HCT116 (cell line): Measurements from ENCODE around the gene CAMK1D. TPM values are rescaled to one million over a fixed set of nuclear protein-coding genes. Genes with fewer than 3 reads are reported as not detected.

ENCODE experiments used
- ATAC-seq: fragments of 200-7000 bp; cut with Tn5 transposase; 2 replicates; pipeline ENCODE4 v1.9.1; 2020; ENCODE audit warnings: mild to moderate bottlenecking, moderate library complexity
- BruUV-seq: library from RNA; stranded (reverse); fragments of 400-500 nt; replicated peaks from 2 replicates; lab custom pipeline; 2021; lab: Mats Ljungman, UMichigan
- CTCF ChIA-PET: fragments of 300-600 bp; sonication (Branson Sonifier 250); formaldehyde crosslinking; loops from one replicate; lab custom pipeline; 2021; ENCODE audit warnings: antibody characterized with exemption; lab: Charles Lee
- POLR2A ChIA-PET: fragments of 300-600, 350-600 bp; sonication (Branson Sonifier 250); formaldehyde crosslinking; loops from one replicate; lab custom pipeline; 2021; ENCODE audit warnings: antibody characterized with exemption; lab: Charles Lee
- RAD21 ChIA-PET, 2 experiments: fragments of 300-600 bp; sonication (Branson Sonifier 250); formaldehyde crosslinking; loops; one replicate each; lab custom pipeline; 2023; ENCODE audit warnings: low total read pairs in 2 of 2; ENCODE audit not compliant: uncharacterized antibody in 2 of 2, unreplicated experiment in 2 of 2, low non-redundant PET in 1 of 2; lab: Charles Lee
- DNase-seq: peaks from one replicate; pipeline ENCODE4 v3.0.0-alpha.2; 2010; ENCODE audit warnings: low read depth, low spot score
- H2AFZ ChIP-seq: fragments of 200-600 bp; shearing (Covaris generic), sonication (generic); 2 replicates; pipeline ENCODE4 v1.6.1; 2017; ENCODE audit warnings: low read depth, mixed run types, mixed read lengths, antibody characterized with exemption, low read length; ENCODE audit not compliant: poor library complexity, severe bottlenecking
- H3K27ac ChIP-seq: 2 replicates; pipeline ENCODE4 v1.5.1; 2012; ENCODE audit warnings: low read depth, low read length
- H3K27me3 ChIP-seq: fragments of 200-600 bp; sonication (generic); 2 replicates; pipeline ENCODE4 v1.6.1; 2016; ENCODE audit warnings: mixed run types, low read length, mixed read lengths; ENCODE audit not compliant: insufficient read depth
- H3K36me3 ChIP-seq, 2 experiments: fragments of 200-500 bp in 1 of 2; fragments of 200-600 bp in 1 of 2; sonication (Bioruptor generic) in 1 of 2; sonication (generic) in 1 of 2; 2 replicates each; pipeline versions ENCODE4 v1.5.1 to v1.6.1; 2014 to 2016; ENCODE audit warnings: low read length in 2 of 2, inconsistent platforms in 1 of 2, mixed read lengths in 1 of 2, mixed run types in 1 of 2; ENCODE audit not compliant: insufficient read depth in 2 of 2, control insufficient read depth in 1 of 2
- H3K4me1 ChIP-seq, 2 experiments: fragments of 200-600 bp in 1 of 2; sonication (generic) in 1 of 2; 2 replicates each; pipeline versions ENCODE4 v1.5.1 to v1.6.1; 2012 to 2017; ENCODE audit warnings: low read length in 2 of 2, inconsistent platforms in 1 of 2, mild to moderate bottlenecking in 1 of 2, mixed read lengths in 1 of 2, mixed run types in 1 of 2, moderate library complexity in 1 of 2; ENCODE audit not compliant: insufficient read depth in 2 of 2, control insufficient read depth in 1 of 2
- H3K4me2 ChIP-seq: fragments of 200-600 bp; sonication (generic); 2 replicates; pipeline ENCODE4 v1.6.1; 2017; ENCODE audit warnings: mixed run types, low read length, mixed read lengths
- H3K4me3 ChIP-seq, 2 experiments: fragments of 200-600 bp in 1 of 2; sonication (generic) in 1 of 2; replicated peaks in 1 of 2; 2 replicates each; pipeline ENCODE4 v1.5.1; 2011 to 2016; ENCODE audit warnings: low read length in 2 of 2, control low read depth in 1 of 2, low read depth in 1 of 2, mild to moderate bottlenecking in 1 of 2, mixed read lengths in 1 of 2, mixed run types in 1 of 2
- H3K79me2 ChIP-seq: fragments of 200-600 bp; sonication (generic); 2 replicates; pipeline ENCODE4 v1.6.1; 2017; ENCODE audit warnings: mild to moderate bottlenecking, mixed run types, low read length, moderate library complexity, mixed read lengths; ENCODE audit not compliant: insufficient read depth
- H3K9ac ChIP-seq: fragments of 200-600 bp; sonication (generic); 2 replicates; pipeline ENCODE4 v1.6.1; 2016; ENCODE audit warnings: low read length, mixed read lengths
- H3K9me2 ChIP-seq: fragments of 200-600 bp; sonication (generic), shearing (Covaris generic); 2 replicates; pipeline ENCODE4 v1.6.1; 2017; ENCODE audit warnings: mixed run types, mild to moderate bottlenecking, moderate library complexity; ENCODE audit not compliant: insufficient read depth
- H3K9me3 ChIP-seq, 2 experiments: fragments of 200-500 bp in 1 of 2; fragments of 200-600 bp in 1 of 2; sonication (Bioruptor generic) in 1 of 2; sonication (generic) in 1 of 2; 2 replicates each; pipeline ENCODE4 v1.6.1; 2014 to 2017; ENCODE audit warnings: low read length in 2 of 2, mixed read lengths in 2 of 2, inconsistent platforms in 1 of 2, low read depth in 1 of 2, mild to moderate bottlenecking in 1 of 2, mixed run types in 1 of 2, moderate library complexity in 1 of 2; ENCODE audit not compliant: control insufficient read depth in 1 of 2, insufficient read depth in 1 of 2
- H4K20me1 ChIP-seq: fragments of 200-600 bp; sonication (generic), shearing (Covaris generic); 2 replicates; pipeline ENCODE4 v1.6.1; 2017; ENCODE audit warnings: mixed run types, mild to moderate bottlenecking, moderate library complexity; ENCODE audit not compliant: insufficient read depth
- ATF3 ChIP-seq: IDR thresholded peaks from 2 replicates; pipeline ENCODE4 v1.6.1; 2012
- CBX3 ChIP-seq: IDR thresholded peaks from 2 replicates; pipeline ENCODE4 v1.6.1; 2012; ENCODE audit warnings: low read depth
- CTCF ChIP-seq, 3 experiments: fragments of 200-600 bp in 1 of 3; sonication (generic) in 1 of 3; IDR thresholded peaks in 2 of 3; conservative IDR thresholded peaks in 1 of 3; 2 replicates each; pipeline ENCODE4 v1.5.1; 2012 to 2017; ENCODE audit warnings: low read depth in 2 of 3, low read length in 2 of 3, antibody characterized with exemption in 1 of 3, borderline replicate concordance in 1 of 3, control low read depth in 1 of 3, mild to moderate bottlenecking in 1 of 3, mixed read lengths in 1 of 3, mixed run types in 1 of 3, moderate library complexity in 1 of 3; ENCODE audit not compliant: insufficient read depth in 1 of 3
- ELF1 ChIP-seq: IDR thresholded peaks from 2 replicates; pipeline ENCODE4 v1.6.1; 2012; ENCODE audit warnings: low read depth, borderline replicate concordance
- EZH2 ChIP-seq: fragments of 200-600 bp; sonication (generic); IDR thresholded peaks from 2 replicates; pipeline ENCODE4 v1.6.1; 2017; ENCODE audit warnings: antibody characterized with exemption, mixed run types
- EZH2phosphoT487 ChIP-seq: fragments of 200-600 bp; IDR thresholded peaks from 2 replicates; pipeline ENCODE4 v1.6.1; 2018; ENCODE audit warnings: antibody characterized with exemption, borderline replicate concordance
- FOSL1 ChIP-seq: IDR thresholded peaks from 2 replicates; pipeline ENCODE4 v1.6.1; 2012; ENCODE audit warnings: low read depth
- RAD21 ChIP-seq: IDR thresholded peaks from 2 replicates; pipeline ENCODE4 v1.6.1; 2012; ENCODE audit warnings: low read depth, mild to moderate bottlenecking
- TCF7L2 ChIP-seq: IDR thresholded peaks from 2 replicates; pipeline ENCODE4 v1.7.0; 2011; ENCODE audit warnings: borderline replicate concordance, inconsistent platforms; ENCODE audit not compliant: insufficient read depth, insufficient read length; ENCODE audit errors: extremely low read depth
- YY1 ChIP-seq: IDR thresholded peaks from 2 replicates; pipeline ENCODE4 v1.6.1; 2011; ENCODE audit warnings: low read length, low read depth, moderate library complexity, mild to moderate bottlenecking; ENCODE audit not compliant: insufficient replicate concordance; ENCODE audit errors: extremely low read depth
- ZFX ChIP-seq: fragments of 450-650 bp; IDR thresholded peaks from 2 replicates; pipeline ENCODE4 v1.6.1; 2017
- intact Hi-C: fragments of 100-400 bp; cut with micrococcal nuclease; formaldehyde crosslinking; loops from 2 replicates; pipeline ENCODE4 v1.10.0; 2022
- total RNA-seq: library from RNA; stranded (reverse); gene quantifications from one replicate; pipeline ENCODE4 v1.2.1, GENCODE V29; 2021; ENCODE audit not compliant: unreplicated experiment
- TF ChIP-seq, protein P1 (sequence below): IDR thresholded peaks from 2 replicates; pipeline ENCODE4 v1.6.1; 2011; ENCODE audit warnings: mild to moderate bottlenecking, low read length, moderate library complexity; ENCODE audit not compliant: insufficient replicate concordance; ENCODE audit errors: extremely low read depth
- TF ChIP-seq, protein P2 (sequence below): IDR thresholded peaks from 2 replicates; pipeline ENCODE4 v1.6.1; 2012

Gene CAMK1D
- total RNA-seq, 1 experiment from 2014 or later = 9.6 TPM

- Histone ChIP-seq H3K79me2 (no peaks in the 10 kb centered on the region), H3K27ac (no peak overlapping the region), H3K9ac (no peak overlapping the region), H3K9me3 (no peaks in the 10 kb centered on the region), H3K27me3 (no peaks in the 10 kb centered on the region), H3K9me2 (no peaks in the 10 kb centered on the region), H3K36me3 (no peaks in the 10 kb centered on the region), H2AFZ (no peak overlapping the region), H3K4me2 (no peak overlapping the region), H4K20me1 (no peaks in the 10 kb centered on the region), H3K4me3 (no peak overlapping the region), H3K4me1 (no peaks in the 10 kb centered on the region)
- ATAC-seq (no peak), DNase-seq (no peak)
- no TSS peak for BruUV-seq
- ChIA-PET CTCF (no interaction called here), RAD21 (no interaction called here), POLR2A (no interaction called here)
- no peak for TF ChIP-seq ELF1
- intact Hi-C loops = no loop called here
These were observed 25.7 kb downstream of the CAMK1D start for GRCh38 chr10:12375076-12375504.

GRCh38 chr10:12376211-12376610, 26.9 kb downstream of the CAMK1D start:
- ChIA-PET RAD21 (no interaction called here), POLR2A (no interaction called here), CTCF (no interaction called here)
- DNase-seq = no peak
- Histone ChIP-seq H3K9me3 (no peaks in the 10 kb centered on the region), H3K4me1 (no peaks in the 10 kb centered on the region), H2AFZ (no peak overlapping the region), H3K9ac (no peak overlapping the region), H3K79me2 (no peaks in the 10 kb centered on the region), H3K4me3 (no peak overlapping the region), H3K4me2 (no peak overlapping the region), H3K9me2 (no peaks in the 10 kb centered on the region), H3K27ac (no peak overlapping the region), H3K27me3 (no peaks in the 10 kb centered on the region), H4K20me1 (no peaks in the 10 kb centered on the region), H3K36me3 (no peaks in the 10 kb centered on the region)
- no peak for ATAC-seq
- no TSS peak for BruUV-seq
- intact Hi-C loops = no loop called here
- no peak for TF ChIP-seq EZH2
- no peak for TF ChIP-seq TCF7L2
- TF ChIP-seq, protein P1, sequence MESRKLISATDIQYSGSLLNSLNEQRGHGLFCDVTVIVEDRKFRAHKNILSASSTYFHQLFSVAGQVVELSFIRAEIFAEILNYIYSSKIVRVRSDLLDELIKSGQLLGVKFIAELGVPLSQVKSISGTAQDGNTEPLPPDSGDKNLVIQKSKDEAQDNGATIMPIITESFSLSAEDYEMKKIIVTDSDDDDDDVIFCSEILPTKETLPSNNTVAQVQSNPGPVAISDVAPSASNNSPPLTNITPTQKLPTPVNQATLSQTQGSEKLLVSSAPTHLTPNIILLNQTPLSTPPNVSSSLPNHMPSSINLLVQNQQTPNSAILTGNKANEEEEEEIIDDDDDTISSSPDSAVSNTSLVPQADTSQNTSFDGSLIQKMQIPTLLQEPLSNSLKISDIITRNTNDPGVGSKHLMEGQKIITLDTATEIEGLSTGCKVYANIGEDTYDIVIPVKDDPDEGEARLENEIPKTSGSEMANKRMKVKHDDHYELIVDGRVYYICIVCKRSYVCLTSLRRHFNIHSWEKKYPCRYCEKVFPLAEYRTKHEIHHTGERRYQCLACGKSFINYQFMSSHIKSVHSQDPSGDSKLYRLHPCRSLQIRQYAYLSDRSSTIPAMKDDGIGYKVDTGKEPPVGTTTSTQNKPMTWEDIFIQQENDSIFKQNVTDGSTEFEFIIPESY = no peak
- TF ChIP-seq CBX3 = no peak
- no peak for TF ChIP-seq RAD21
- TF ChIP-seq CTCF (IDR thresholded peaks at IDR 0.05 in 2 of 3, conservative IDR thresholded peaks at IDR 0.05 in 1 of 3; ENCODE audit: borderline replicate concordance in 1 of 3, insufficient read depth in 1 of 3, low read depth in 2 of 3, low read length in 2 of 3) = no peak
- no peak for TF ChIP-seq ZFX
- no peak for TF ChIP-seq EZH2phosphoT487
- no peak for TF ChIP-seq ATF3
- no peak for TF ChIP-seq YY1
- TF ChIP-seq, protein P2, sequence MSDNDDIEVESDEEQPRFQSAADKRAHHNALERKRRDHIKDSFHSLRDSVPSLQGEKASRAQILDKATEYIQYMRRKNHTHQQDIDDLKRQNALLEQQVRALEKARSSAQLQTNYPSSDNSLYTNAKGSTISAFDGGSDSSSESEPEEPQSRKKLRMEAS = no peak
- no peak for TF ChIP-seq FOSL1
